ENCODE measurements around the gene SLC4A3. TPM values are rescaled to one million over a fixed set of nuclear protein-coding genes. Genes with fewer than 3 reads are reported as not detected.

SLC4A3 gene
- total and polyA plus RNA-seq, 2 donors (not counting 3 experiments of a cell fraction or from before 2014, with no cell fraction given), result 0.29 to 0.35 TPM

DNA sequence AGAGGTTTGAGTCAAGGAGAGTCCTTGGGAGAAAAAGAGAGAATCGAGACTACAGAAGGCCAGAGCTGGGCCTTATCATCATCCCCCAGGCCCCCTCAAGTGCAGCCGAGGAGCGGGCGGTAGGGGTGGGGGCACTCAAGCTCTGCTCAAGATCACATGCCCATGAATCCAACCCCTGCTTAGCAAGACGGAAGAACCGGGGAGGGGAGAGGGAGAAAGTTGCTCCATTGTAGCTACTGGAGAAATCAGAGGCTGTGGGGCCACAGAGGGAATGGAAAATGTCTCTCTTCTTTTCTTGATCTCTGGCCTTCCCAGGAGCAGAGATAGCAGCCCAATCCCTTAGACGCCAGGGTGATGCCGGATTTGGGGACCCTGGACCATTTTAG is 14.6 kb downstream of the SLC4A3 start:
- Histone ChIP-seq H3K27ac (ENCODE audit: insufficient read depth, low read depth, low read length) (no peak overlapping the region), H3K9ac (replicated peaks; ENCODE audit: extremely low read depth, insufficient read depth, low read length) (no peak overlapping the region), H2AFZ (ENCODE audit: low read depth, low read length) (no peak overlapping the region), H4K20me1 (replicated peaks; ENCODE audit: control insufficient read depth, extremely low read depth, insufficient read depth, low read length) (no peaks in the 10 kb centered on the region), H3K4me1 (ENCODE audit: control insufficient read depth, extremely low read depth, insufficient read depth, low read length) (no peaks in the 10 kb centered on the region), H3K27me3 (ENCODE audit: control insufficient read depth in 2 of 2, insufficient read depth in 2 of 2, low read length in 2 of 2) (peaks cover 0 to 3% of the 10 kb centered on the region in 2 experiments), H3K4me2 (ENCODE audit: insufficient read depth, low read length) (no peak overlapping the region), H3K9me3 (replicated peaks; ENCODE audit: control insufficient read depth, insufficient read depth, low read length) (no peaks in the 10 kb centered on the region), H3K4me3 (replicated peaks in 1 of 3; ENCODE audit: insufficient read depth in 1 of 3, low read depth in 1 of 3, low read length in 3 of 3) (no peak overlapping the region), H3K79me2 (ENCODE audit: control insufficient read depth, insufficient read depth, low read length) (no peaks in the 10 kb centered on the region), H3K36me3 (ENCODE audit: control insufficient read depth in 2 of 2, extremely low read depth in 1 of 2, insufficient read depth in 2 of 2, low read length in 2 of 2) (no peaks in the 10 kb centered on the region), H3K9me1 (replicated peaks; ENCODE audit: control insufficient read depth, extremely low read depth, insufficient read depth, low read length) (no peaks in the 10 kb centered on the region)
- ChIA-PET POLR2A (no interaction called here), CTCF (interaction anchor here (1.0 to 5.4 kb wide), 7 partner anchors 10 to 112 kb away, joined by 3 to 47 read pairs (median 6); partner anchors contain the start of genes CHPF, OBSL1 and TMEM198)
- no peak for TF ChIP-seq POLR2A (IDR thresholded peaks at IDR 0.05; ENCODE audit: low read depth, low read length)
- TF ChIP-seq MYC (IDR thresholded peaks at IDR 0.05; ENCODE audit: low read depth, low read length), result no peak
- no peak for TF ChIP-seq EZH2 (IDR thresholded peaks at IDR 0.05; ENCODE audit: borderline replicate concordance, low read depth, low read length, severe bottlenecking)
- no peak for TF ChIP-seq POLR2AphosphoS5 (IDR thresholded peaks at IDR 0.05; ENCODE audit: insufficient read depth, low read depth, low read length)
- FAIRE-seq (no peak), DNase-seq (ENCODE audit: low read depth, low spot score) (no peak)
- BruUV-seq (replicated peaks), result no TSS peak
- dilution Hi-C loops (cut with MboI; ENCODE audit: extremely low pct_ligation_motif_present, low sequenced_read_pairs) (no loop called here), intact Hi-C loops (cut with micrococcal nuclease) (loop anchor here (1.0 kb wide), 6 partner anchors 45 to 239 kb away; partner anchors contain the start of genes OBSL1 and STK11IP)

GRCh38 chr2:219642465-219643083 is 15.1 kb downstream of the SLC4A3 start:
- Histone ChIP-seq H3K27ac (ENCODE audit: insufficient read depth, low read depth, low read length) (no peak overlapping the region), H3K9me3 (replicated peaks; ENCODE audit: control insufficient read depth, insufficient read depth, low read length) (no peaks in the 10 kb centered on the region), H3K27me3 (ENCODE audit: control insufficient read depth in 2 of 2, insufficient read depth in 2 of 2, low read length in 2 of 2) (peaks cover 0 to 3% of the 10 kb centered on the region in 2 experiments), H3K79me2 (ENCODE audit: control insufficient read depth, insufficient read depth, low read length) (no peaks in the 10 kb centered on the region), H3K4me1 (ENCODE audit: control insufficient read depth, extremely low read depth, insufficient read depth, low read length) (no peaks in the 10 kb centered on the region), H4K20me1 (replicated peaks; ENCODE audit: control insufficient read depth, extremely low read depth, insufficient read depth, low read length) (no peaks in the 10 kb centered on the region), H3K4me2 (ENCODE audit: insufficient read depth, low read length) (no peak overlapping the region), H3K9me1 (replicated peaks; ENCODE audit: control insufficient read depth, extremely low read depth, insufficient read depth, low read length) (no peaks in the 10 kb centered on the region), H3K4me3 (replicated peaks in 1 of 3; ENCODE audit: insufficient read depth in 1 of 3, low read depth in 1 of 3, low read length in 3 of 3) (no peak overlapping the region), H3K36me3 (ENCODE audit: control insufficient read depth in 2 of 2, extremely low read depth in 1 of 2, insufficient read depth in 2 of 2, low read length in 2 of 2) (no peaks in the 10 kb centered on the region), H3K9ac (replicated peaks; ENCODE audit: extremely low read depth, insufficient read depth, low read length) (no peak overlapping the region), H2AFZ (ENCODE audit: low read depth, low read length) (no peak overlapping the region)
- ChIA-PET POLR2A (no interaction called here), CTCF (interaction anchor here (0.6 to 5.4 kb wide), 8 partner anchors 20 to 212 kb away, joined by 3 to 47 read pairs (median 4); partner anchors contain the start of genes CHPF and TMEM198)
- dilution Hi-C loops (cut with MboI; ENCODE audit: extremely low pct_ligation_motif_present, low sequenced_read_pairs), result no loop called here
- peak; percentile 96 for FAIRE-seq
- intact Hi-C loops (cut with micrococcal nuclease), result loop anchor here (1.0 kb wide), 6 partner anchors 45 to 239 kb away; partner anchors contain the start of genes OBSL1 and STK11IP
- no peak for TF ChIP-seq FOS (IDR thresholded peaks at IDR 0.05; ENCODE audit: borderline replicate concordance, insufficient read depth, low read length)
- peak; percentile 99 to 100 for TF ChIP-seq CTCF (IDR thresholded peaks at IDR 0.05; ENCODE audit: extremely low read depth in 1 of 2, insufficient read depth in 1 of 2, low read depth in 1 of 2, low read length in 2 of 2)
- no peak for TF ChIP-seq JUN (IDR thresholded peaks at IDR 0.05; ENCODE audit: borderline replicate concordance, insufficient read depth, insufficient read length, low read depth)
- TF ChIP-seq EZH2 (IDR thresholded peaks at IDR 0.05; ENCODE audit: borderline replicate concordance, low read depth, low read length, severe bottlenecking), result no peak
- TF ChIP-seq, protein P1, sequence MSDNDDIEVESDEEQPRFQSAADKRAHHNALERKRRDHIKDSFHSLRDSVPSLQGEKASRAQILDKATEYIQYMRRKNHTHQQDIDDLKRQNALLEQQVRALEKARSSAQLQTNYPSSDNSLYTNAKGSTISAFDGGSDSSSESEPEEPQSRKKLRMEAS (IDR thresholded peaks at IDR 0.05; ENCODE audit: insufficient read depth, insufficient read length), result peak; percentile 52
- TF ChIP-seq POLR2A (IDR thresholded peaks at IDR 0.05; ENCODE audit: low read depth, low read length), result no peak
- peak; percentile 21 for TF ChIP-seq POLR2AphosphoS5 (IDR thresholded peaks at IDR 0.05; ENCODE audit: insufficient read depth, low read depth, low read length)
- no peak for TF ChIP-seq MYC (IDR thresholded peaks at IDR 0.05; ENCODE audit: low read depth, low read length)
- DNase-seq (ENCODE audit: low read depth, low spot score), result peak; percentile 92
- no TSS peak for BruUV-seq (replicated peaks)
